ENCODE measurements around the gene PODN.

Gene PODN

DNA sequence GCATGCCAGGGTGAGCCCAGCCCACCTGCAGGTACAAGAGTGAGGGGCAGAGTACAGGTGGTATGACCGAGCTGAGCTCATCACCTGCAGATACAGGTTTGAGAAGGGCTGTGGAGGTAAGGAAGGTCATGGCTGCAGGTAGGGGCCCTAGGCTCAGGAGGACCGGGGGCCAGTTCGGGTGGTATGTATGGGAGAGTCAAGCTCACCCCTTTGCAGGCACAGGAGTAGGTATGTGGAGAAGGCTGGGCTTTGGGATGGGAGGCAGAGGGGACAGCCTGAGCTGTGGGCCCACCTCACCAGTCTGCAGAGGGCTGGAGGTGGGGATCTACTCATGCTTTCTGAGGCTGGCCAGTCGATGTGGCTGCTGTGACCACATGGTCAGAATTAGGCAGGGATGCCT is 17.2 kb downstream of the PODN start:
- Histone ChIP-seq H3K4me3 (ENCODE audit: insufficient read depth in 1 of 2, low read depth in 1 of 2, low read length in 2 of 2) (no peak overlapping the region), H2AFZ (ENCODE audit: low read depth, low read length) (no peak overlapping the region), H3K9me3 (ENCODE audit: control insufficient read depth, low read length) (no peaks in the 10 kb centered on the region), H3K18ac (ENCODE audit: low read depth in 1 of 2, low read length in 2 of 2) (no peak overlapping the region), H2BK5ac (ENCODE audit: low read depth, low read length, poor library complexity, severe bottlenecking) (no peak overlapping the region), H3K14ac (ENCODE audit: low read length in 2 of 2) (no peak overlapping the region), H3K4me2 (ENCODE audit: low read length, poor library complexity, severe bottlenecking) (no peak overlapping the region), H4K91ac (ENCODE audit: low read length) (no peak overlapping the region), H4K8ac (ENCODE audit: low read length) (no peak overlapping the region), H2BK12ac (ENCODE audit: low read length in 2 of 2) (no peak overlapping the region), H3K27me3 (ENCODE audit: control insufficient read depth in 1 of 2, insufficient read depth in 1 of 2, low read length in 2 of 2) (no peaks in the 10 kb centered on the region), H3K9ac (ENCODE audit: low read length) (no peak overlapping the region), H3K36me3 (ENCODE audit: control insufficient read depth in 1 of 2, insufficient read depth in 2 of 2, low read depth in 1 of 2, low read length in 2 of 2) (peaks cover 0 to 83% of the 10 kb centered on the region in 2 experiments), H2BK120ac (ENCODE audit: low read depth, low read length) (no peak overlapping the region), H3K27ac (ENCODE audit: low read length, poor library complexity, severe bottlenecking) (no peak overlapping the region), H2BK15ac (ENCODE audit: low read depth, poor library complexity, severe bottlenecking) (no peak overlapping the region), H3K4ac (ENCODE audit: low read depth in 1 of 2, low read length in 2 of 2) (no peak overlapping the region), H3K23ac (ENCODE audit: low read length in 2 of 2) (no peak overlapping the region), H2AK5ac (ENCODE audit: low read length, severe bottlenecking) (no peak overlapping the region), H3K79me1 (replicated peaks; ENCODE audit: low read length, poor library complexity, severe bottlenecking) (no peaks in the 10 kb centered on the region), H3K4me1 (ENCODE audit: control insufficient read depth, insufficient read depth, low read depth, low read length) (peaks cover 2% of the 10 kb centered on the region)
- WGBS = 88% methylated on average over 4 of the region's 4 CpGs
- no peak for DNase-seq

DNA sequence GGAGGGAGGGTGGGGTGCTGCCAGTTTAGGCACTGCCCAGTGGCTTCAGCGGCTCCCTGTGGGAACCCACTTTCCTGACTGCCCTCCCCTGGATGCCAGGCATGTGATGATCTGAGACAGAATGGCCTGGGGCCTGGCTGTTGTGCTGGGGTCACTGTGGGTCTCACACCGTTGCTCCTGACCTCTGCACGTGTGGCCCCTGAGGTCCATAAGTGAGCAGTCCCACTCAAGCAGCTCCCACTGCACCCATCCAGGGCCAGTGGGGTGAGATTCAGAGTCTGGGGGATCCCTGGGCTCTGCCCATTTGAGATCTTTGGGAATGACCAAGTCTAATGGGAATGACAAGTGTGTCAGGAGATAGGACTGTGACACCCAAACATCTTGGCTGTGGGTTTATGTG is 18.0 kb downstream of the PODN start:
- 92% methylated on average over 3 of the region's 3 CpGs for WGBS
- no peak overlapping the region for H3K4me2 ChIP-seq (ENCODE audit: low read length, poor library complexity, severe bottlenecking)
- H3K23ac ChIP-seq (ENCODE audit: low read length in 2 of 2) = no peak overlapping the region
- H2AFZ ChIP-seq (ENCODE audit: low read depth, low read length) = no peak overlapping the region
- no peak overlapping the region for H4K8ac ChIP-seq (ENCODE audit: low read length)
- no peak overlapping the region for H3K18ac ChIP-seq (ENCODE audit: low read depth in 1 of 2, low read length in 2 of 2)
- no peak overlapping the region for H3K4ac ChIP-seq (ENCODE audit: low read depth in 1 of 2, low read length in 2 of 2)
- no peak overlapping the region for H2BK12ac ChIP-seq (ENCODE audit: low read length in 2 of 2)
- peaks cover 4% of the 10 kb centered on the region for H3K4me1 ChIP-seq (ENCODE audit: control insufficient read depth, insufficient read depth, low read depth, low read length)
- no peak overlapping the region for H3K9ac ChIP-seq (ENCODE audit: low read length)
- DNase-seq = no peak
- H2AK5ac ChIP-seq (ENCODE audit: low read length, severe bottlenecking) = no peak overlapping the region
- H3K14ac ChIP-seq (ENCODE audit: low read length in 2 of 2) = no peak overlapping the region
- H3K4me3 ChIP-seq (ENCODE audit: insufficient read depth in 1 of 2, low read depth in 1 of 2, low read length in 2 of 2) = no peak overlapping the region
- no peak overlapping the region for H2BK5ac ChIP-seq (ENCODE audit: low read depth, low read length, poor library complexity, severe bottlenecking)
- no peak overlapping the region for H2BK15ac ChIP-seq (ENCODE audit: low read depth, poor library complexity, severe bottlenecking)
- no peak overlapping the region for H2BK120ac ChIP-seq (ENCODE audit: low read depth, low read length)
- no peaks in the 10 kb centered on the region for H3K79me1 ChIP-seq (replicated peaks; ENCODE audit: low read length, poor library complexity, severe bottlenecking)
- H3K27me3 ChIP-seq (ENCODE audit: control insufficient read depth in 1 of 2, insufficient read depth in 1 of 2, low read length in 2 of 2) = no peaks in the 10 kb centered on the region
- H3K27ac ChIP-seq (ENCODE audit: low read length, poor library complexity, severe bottlenecking) = no peak overlapping the region
- peaks cover 0 to 83% of the 10 kb centered on the region in 2 experiments for H3K36me3 ChIP-seq (ENCODE audit: control insufficient read depth in 1 of 2, insufficient read depth in 2 of 2, low read depth in 1 of 2, low read length in 2 of 2)
- no peak overlapping the region for H4K91ac ChIP-seq (ENCODE audit: low read length)
- no peaks in the 10 kb centered on the region for H3K9me3 ChIP-seq (ENCODE audit: control insufficient read depth, low read length)

DNA sequence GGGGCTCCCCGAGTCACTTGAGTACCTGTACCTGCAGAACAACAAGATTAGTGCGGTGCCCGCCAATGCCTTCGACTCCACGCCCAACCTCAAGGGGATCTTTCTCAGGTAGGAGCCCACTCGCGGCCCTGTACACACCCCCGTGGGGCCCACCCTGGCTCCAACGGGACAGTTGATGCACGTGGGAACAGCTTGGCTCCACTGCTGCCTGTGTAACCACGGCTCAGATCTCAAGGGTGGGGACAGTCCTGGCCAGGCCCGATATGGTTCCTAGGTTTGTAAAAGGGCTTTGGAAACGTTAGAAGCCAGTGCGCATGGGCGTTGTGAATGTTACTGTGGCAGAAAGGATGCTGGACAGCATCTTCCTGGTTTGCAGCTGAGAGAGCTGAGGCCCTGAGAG is 18.8 kb downstream of the PODN start:
- H2BK15ac ChIP-seq (ENCODE audit: low read depth, poor library complexity, severe bottlenecking) = no peak overlapping the region
- no peaks in the 10 kb centered on the region for H3K27me3 ChIP-seq (ENCODE audit: control insufficient read depth in 1 of 2, insufficient read depth in 1 of 2, low read length in 2 of 2)
- peaks cover 4% of the 10 kb centered on the region for H3K4me1 ChIP-seq (ENCODE audit: control insufficient read depth, insufficient read depth, low read depth, low read length)
- H2BK12ac ChIP-seq (ENCODE audit: low read length in 2 of 2) = no peak overlapping the region
- no peak overlapping the region for H3K14ac ChIP-seq (ENCODE audit: low read length in 2 of 2)
- H3K4me2 ChIP-seq (ENCODE audit: low read length, poor library complexity, severe bottlenecking) = no peak overlapping the region
- H3K4ac ChIP-seq (ENCODE audit: low read depth in 1 of 2, low read length in 2 of 2) = no peak overlapping the region
- H2BK5ac ChIP-seq (ENCODE audit: low read depth, low read length, poor library complexity, severe bottlenecking) = no peak overlapping the region
- no peak overlapping the region for H2AK5ac ChIP-seq (ENCODE audit: low read length, severe bottlenecking)
- no peaks in the 10 kb centered on the region for H3K79me1 ChIP-seq (replicated peaks; ENCODE audit: low read length, poor library complexity, severe bottlenecking)
- H4K91ac ChIP-seq (ENCODE audit: low read length) = no peak overlapping the region
- no peak overlapping the region for H2AFZ ChIP-seq (ENCODE audit: low read depth, low read length)
- H3K18ac ChIP-seq (ENCODE audit: low read depth in 1 of 2, low read length in 2 of 2) = no peak overlapping the region
- H3K36me3 ChIP-seq (ENCODE audit: control insufficient read depth in 1 of 2, insufficient read depth in 2 of 2, low read depth in 1 of 2, low read length in 2 of 2) = peaks cover 0 to 83% of the 10 kb centered on the region in 2 experiments
- H3K4me3 ChIP-seq (ENCODE audit: insufficient read depth in 1 of 2, low read depth in 1 of 2, low read length in 2 of 2) = no peak overlapping the region
- H3K27ac ChIP-seq (ENCODE audit: low read length, poor library complexity, severe bottlenecking) = no peak overlapping the region
- H2BK120ac ChIP-seq (ENCODE audit: low read depth, low read length) = no peak overlapping the region
- no peak overlapping the region for H4K8ac ChIP-seq (ENCODE audit: low read length)
- H3K9ac ChIP-seq (ENCODE audit: low read length) = no peak overlapping the region
- 93% methylated on average over 15 of the region's 15 CpGs for WGBS
- H3K23ac ChIP-seq (ENCODE audit: low read length in 2 of 2) = no peak overlapping the region
- H3K9me3 ChIP-seq (ENCODE audit: control insufficient read depth, low read length) = no peaks in the 10 kb centered on the region
- DNase-seq = no peak

DNA sequence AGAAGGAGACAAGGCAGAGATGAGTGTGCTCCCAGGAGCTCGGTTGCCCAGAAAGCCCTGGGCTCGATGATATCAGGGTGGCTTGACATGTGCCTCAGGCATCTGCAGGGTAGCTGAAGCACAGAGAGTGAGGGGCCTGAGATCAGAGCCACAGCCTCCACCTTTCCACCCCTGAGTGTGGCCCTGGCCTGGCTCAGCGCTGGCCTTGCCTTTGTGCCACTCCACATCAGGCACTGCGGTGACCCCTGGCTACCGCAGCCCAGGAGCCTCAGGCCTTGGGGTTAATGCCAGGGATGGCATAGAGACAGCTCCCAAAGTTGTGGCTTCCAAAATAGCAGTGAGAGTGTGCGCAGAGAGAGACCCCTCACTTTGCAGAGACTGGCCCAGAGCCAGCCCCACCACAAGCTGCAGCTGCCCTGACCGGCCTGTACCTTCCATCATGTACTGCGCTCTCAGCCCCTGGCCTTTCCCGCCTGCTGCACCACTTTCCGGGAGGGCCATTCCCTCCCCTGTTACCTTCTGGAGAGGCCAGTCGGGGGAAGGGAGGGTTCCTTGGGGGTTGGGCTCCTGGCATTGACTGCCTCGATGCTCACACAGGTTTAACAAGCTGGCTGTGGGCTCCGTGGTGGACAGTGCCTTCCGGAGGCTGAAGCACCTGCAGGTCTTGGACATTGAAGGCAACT is 19.5 kb downstream of the PODN start:
- Histone ChIP-seq H3K14ac (ENCODE audit: low read length in 2 of 2) (no peak overlapping the region), H3K18ac (ENCODE audit: low read depth in 1 of 2, low read length in 2 of 2) (no peak overlapping the region), H3K4me1 (ENCODE audit: control insufficient read depth, insufficient read depth, low read depth, low read length) (peaks cover 11% of the 10 kb centered on the region), H2AFZ (ENCODE audit: low read depth, low read length) (no peak overlapping the region), H2BK5ac (ENCODE audit: low read depth, low read length, poor library complexity, severe bottlenecking) (no peak overlapping the region), H4K91ac (ENCODE audit: low read length) (no peak overlapping the region), H3K23ac (ENCODE audit: low read length in 2 of 2) (no peak overlapping the region), H3K9ac (ENCODE audit: low read length) (no peak overlapping the region), H3K4ac (ENCODE audit: low read depth in 1 of 2, low read length in 2 of 2) (no peak overlapping the region), H3K79me1 (replicated peaks; ENCODE audit: low read length, poor library complexity, severe bottlenecking) (no peaks in the 10 kb centered on the region), H3K27ac (ENCODE audit: low read length, poor library complexity, severe bottlenecking) (no peak overlapping the region), H3K27me3 (ENCODE audit: control insufficient read depth in 1 of 2, insufficient read depth in 1 of 2, low read length in 2 of 2) (no peaks in the 10 kb centered on the region), H3K36me3 (ENCODE audit: control insufficient read depth in 1 of 2, insufficient read depth in 2 of 2, low read depth in 1 of 2, low read length in 2 of 2) (peaks cover 0 to 91% of the 10 kb centered on the region in 2 experiments), H4K8ac (ENCODE audit: low read length) (no peak overlapping the region), H3K9me3 (ENCODE audit: control insufficient read depth, low read length) (no peaks in the 10 kb centered on the region), H3K4me2 (ENCODE audit: low read length, poor library complexity, severe bottlenecking) (no peak overlapping the region), H2BK12ac (ENCODE audit: low read length in 2 of 2) (no peak overlapping the region), H3K4me3 (ENCODE audit: insufficient read depth in 1 of 2, low read depth in 1 of 2, low read length in 2 of 2) (no peak overlapping the region), H2BK15ac (ENCODE audit: low read depth, poor library complexity, severe bottlenecking) (no peak overlapping the region), H2BK120ac (ENCODE audit: low read depth, low read length) (no peak overlapping the region), H2AK5ac (ENCODE audit: low read length, severe bottlenecking) (no peak overlapping the region)
- 84% methylated on average over 14 of the region's 14 CpGs for WGBS
- no peak for DNase-seq

Data from mesenchymal stem cell (in vitro differentiated cells and primary cell).